VCaP (cell line): ENCODE data around the gene ACTN2.

Source experiments
- H3K27ac ChIP-seq: fragments of 450-650 bp; 2 replicates; pipeline ENCODE4 v1.5.1; 2017
- TF ChIP-seq, protein P1 (sequence below): fragments of 450-650 bp; conservative IDR thresholded peaks from 2 replicates; pipeline ENCODE4 v1.5.1; 2017; ENCODE audit warnings: mild to moderate bottlenecking, moderate library complexity

The ACTN2 gene

DNA sequence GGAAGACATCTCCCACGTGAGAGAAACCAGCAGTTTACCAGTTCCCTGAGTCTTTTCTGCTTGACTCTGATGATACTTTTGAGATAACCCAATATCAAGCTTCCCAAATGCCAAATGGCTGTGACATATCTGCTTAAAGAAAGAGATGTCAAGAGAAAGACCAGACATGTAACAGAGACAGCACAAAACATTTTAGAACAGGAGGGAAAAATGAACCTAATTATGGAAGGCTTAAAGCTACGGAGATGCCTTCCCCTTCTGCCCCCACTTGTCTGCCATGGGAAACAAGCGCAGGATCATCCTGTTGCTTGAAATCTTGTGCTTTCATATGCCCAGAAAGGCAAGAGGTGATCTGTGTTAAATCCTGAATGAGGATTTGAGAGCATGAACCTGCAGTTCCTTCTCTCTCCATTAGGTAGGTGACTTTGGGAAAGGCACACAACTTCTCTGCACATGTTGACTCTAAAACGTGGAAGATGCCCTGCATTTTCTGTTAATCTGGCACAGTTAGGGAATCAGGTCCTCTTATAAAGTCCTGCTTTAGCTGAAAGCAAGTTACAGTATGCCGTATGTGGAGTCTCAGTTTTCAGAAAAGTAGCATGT, 62.1 kb downstream of the ACTN2 start:
- H3K27ac ChIP-seq = no peak overlapping the region
- TF ChIP-seq, protein P1, sequence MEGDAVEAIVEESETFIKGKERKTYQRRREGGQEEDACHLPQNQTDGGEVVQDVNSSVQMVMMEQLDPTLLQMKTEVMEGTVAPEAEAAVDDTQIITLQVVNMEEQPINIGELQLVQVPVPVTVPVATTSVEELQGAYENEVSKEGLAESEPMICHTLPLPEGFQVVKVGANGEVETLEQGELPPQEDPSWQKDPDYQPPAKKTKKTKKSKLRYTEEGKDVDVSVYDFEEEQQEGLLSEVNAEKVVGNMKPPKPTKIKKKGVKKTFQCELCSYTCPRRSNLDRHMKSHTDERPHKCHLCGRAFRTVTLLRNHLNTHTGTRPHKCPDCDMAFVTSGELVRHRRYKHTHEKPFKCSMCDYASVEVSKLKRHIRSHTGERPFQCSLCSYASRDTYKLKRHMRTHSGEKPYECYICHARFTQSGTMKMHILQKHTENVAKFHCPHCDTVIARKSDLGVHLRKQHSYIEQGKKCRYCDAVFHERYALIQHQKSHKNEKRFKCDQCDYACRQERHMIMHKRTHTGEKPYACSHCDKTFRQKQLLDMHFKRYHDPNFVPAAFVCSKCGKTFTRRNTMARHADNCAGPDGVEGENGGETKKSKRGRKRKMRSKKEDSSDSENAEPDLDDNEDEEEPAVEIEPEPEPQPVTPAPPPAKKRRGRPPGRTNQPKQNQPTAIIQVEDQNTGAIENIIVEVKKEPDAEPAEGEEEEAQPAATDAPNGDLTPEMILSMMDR = peak; percentile 45

DNA sequence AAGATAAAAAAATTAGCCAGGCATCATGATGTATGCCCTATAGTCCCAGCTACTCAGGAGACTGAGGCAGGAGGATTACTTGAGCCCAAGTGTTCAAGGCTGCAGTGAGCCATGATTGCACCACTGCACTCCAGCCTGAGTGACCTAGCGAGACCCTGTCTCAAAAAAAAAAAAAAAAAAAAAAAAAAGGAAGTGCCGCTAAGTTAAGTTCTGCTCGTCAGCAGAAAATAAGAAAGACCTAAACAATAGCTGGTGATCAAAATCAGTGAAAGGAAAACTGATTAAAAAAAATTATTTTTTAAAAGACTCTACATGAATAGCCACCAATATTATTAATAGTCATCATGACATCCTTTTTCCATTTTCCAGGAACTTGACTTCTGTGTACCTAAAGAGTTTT, 64.6 kb downstream of the ACTN2 start:
- TF ChIP-seq, protein P1 = no peak
- no peak overlapping the region for H3K27ac ChIP-seq

DNA sequence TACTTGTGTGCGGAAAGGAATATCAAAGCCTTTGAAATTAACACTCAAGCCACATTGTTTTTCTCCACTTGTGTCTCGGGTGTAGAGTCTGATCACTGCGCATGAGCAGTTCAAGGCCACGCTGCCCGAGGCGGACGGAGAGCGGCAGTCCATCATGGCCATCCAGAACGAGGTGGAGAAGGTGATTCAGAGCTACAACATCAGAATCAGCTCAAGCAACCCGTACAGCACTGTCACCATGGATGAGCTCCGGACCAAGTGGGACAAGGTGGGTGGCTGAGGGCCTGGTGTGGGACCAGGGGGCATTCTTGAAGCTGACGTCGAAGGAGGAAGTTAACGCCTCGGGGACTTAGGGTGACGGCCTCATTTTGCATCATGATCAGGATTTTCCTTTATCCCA, 65.1 kb downstream of the ACTN2 start:
- no peak overlapping the region for H3K27ac ChIP-seq
- TF ChIP-seq, protein P1 = no peak

DNA sequence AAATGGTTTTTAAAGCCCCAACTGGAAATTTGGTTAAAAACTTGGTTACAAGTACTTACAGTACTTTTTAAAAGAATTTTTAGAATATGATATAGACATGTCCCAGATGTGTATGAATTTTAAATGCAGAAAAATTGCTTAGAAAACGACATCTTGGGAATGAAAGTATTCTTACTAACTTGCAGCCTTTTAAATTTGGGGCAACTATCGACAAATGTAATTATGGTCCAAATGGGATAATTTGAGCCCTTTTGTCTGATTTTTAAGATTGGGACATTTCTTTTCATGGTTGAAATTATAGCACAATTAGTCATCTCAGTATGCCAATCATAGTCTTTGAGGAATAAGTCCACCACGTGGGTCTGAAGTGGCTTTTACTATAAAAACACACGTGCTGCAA, 65.6 kb downstream of the ACTN2 start:
- TF ChIP-seq, protein P1 = no peak
- no peak overlapping the region for H3K27ac ChIP-seq

DNA sequence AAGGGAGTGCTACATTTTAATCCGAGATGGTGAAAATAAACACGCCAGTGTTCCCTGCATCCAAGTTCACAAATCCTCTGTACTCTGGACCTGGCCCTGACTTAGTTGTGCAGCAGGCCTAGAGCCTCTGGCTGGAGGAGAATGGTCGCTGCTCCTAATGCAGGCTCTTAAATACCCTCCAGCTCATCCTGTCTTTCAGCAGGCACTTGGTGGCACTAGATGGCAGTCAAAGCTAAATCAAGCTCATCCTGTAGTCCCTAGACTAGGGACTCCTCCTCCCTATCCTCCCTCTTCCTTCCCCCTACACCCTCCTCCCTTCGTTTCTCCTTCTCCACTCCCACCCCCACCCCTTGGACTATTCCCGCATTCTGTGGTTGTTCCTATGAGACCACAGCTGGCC, 67.2 kb downstream of the ACTN2 start:
- TF ChIP-seq, protein P1 = peak; percentile 76
- H3K27ac ChIP-seq = no peak overlapping the region

DNA sequence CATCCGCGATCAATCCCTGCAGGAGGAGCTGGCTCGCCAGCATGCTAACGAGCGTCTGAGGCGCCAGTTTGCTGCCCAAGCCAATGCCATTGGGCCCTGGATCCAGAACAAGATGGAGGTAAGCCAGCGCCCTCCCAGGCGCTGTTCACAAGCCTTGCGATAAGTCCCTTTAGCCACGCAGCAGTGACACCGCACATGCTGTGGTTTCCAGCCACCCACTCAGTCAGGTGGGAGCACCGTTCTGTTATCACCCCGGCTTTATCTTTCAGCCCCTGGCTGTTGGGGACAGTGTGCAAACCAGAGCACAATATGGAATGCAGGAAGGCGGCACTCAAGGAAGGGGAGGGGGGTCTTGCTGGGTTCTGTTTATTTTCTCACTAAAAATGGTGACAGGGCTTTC, 67.7 kb downstream of the ACTN2 start:
- no peak overlapping the region for H3K27ac ChIP-seq
- TF ChIP-seq, protein P1 = no peak

DNA sequence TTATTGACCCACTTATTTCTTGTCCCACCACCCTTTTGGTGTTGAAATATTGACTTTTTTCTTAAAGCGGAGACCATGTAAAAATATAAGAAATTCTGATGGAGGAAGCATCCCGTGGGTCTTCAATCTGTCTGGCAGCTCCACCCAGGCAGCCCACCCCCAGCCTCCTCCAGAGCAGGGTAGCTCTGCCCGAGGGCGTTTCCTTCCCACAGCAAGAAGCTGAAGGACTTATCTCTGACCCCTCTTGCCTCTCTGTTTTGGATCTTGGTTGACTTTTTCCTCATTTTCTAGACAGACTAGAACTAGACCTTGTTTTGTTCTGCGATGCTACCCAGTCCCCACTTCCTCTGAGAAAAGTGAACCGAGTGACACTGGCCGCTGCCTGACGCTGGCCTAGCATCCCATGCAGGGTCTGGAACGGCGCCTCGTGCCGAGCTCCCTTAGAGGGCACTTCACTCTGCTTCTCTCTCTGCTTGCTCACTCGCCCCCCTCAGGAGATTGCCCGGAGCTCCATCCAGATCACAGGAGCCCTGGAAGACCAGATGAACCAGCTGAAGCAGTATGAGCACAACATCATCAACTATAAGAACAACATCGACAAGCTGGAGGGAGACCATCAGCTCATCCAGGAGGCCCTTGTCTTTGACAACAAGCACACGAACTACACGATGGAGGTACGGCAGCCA, 68.4 kb downstream of the ACTN2 start:
- H3K27ac ChIP-seq = no peak overlapping the region
- TF ChIP-seq, protein P1 = no peak
